Measurements from ENCODE around the gene SUGP1. TPM values are rescaled to one million over a fixed set of nuclear protein-coding genes. Genes with fewer than 3 reads are reported as not detected.

The SUGP1 gene
- polyA plus RNA-seq, 1 of the 3 experiments (the other 2 are of a cell fraction) = 43.2 TPM

GRCh38 chr19:19259741-19260140, 60.6 kb downstream of the SUGP1 start:
- Histone ChIP-seq H3K27ac (ENCODE audit: low read depth in 2 of 2, low read length in 1 of 2) (no peak overlapping the region), H3K4me1 (ENCODE audit: control insufficient read depth in 1 of 2, insufficient read depth in 2 of 2, low read depth in 1 of 2, low read length in 1 of 2) (no peaks in the 10 kb centered on the region; a peak in 1 of 4 replicates), H3K36me3 (replicated peaks in 1 of 2; ENCODE audit: control insufficient read depth in 1 of 2, insufficient read depth in 2 of 2, low read length in 1 of 2) (no peaks in the 10 kb centered on the region), H3K4me2 (no peak overlapping the region), H3K4me3 (ENCODE audit: low read depth in 2 of 2, low read length in 1 of 2) (no peak overlapping the region), H3K9me3 (no peaks in the 10 kb centered on the region), H3K9me2 (no peaks in the 10 kb centered on the region), H3K9ac (no peak overlapping the region), H4K20me1 (ENCODE audit: insufficient read depth) (no peaks in the 10 kb centered on the region), H3F3A (replicated peaks; ENCODE audit: insufficient read depth) (no peaks in the 10 kb centered on the region), H3K27me3 (ENCODE audit: insufficient read depth) (peaks cover 12% of the 10 kb centered on the region; the same call in 1 of the 2 replicates), H3K79me2 (ENCODE audit: insufficient read depth) (no peaks in the 10 kb centered on the region), H2AFZ (ENCODE audit: low read depth) (no peak overlapping the region)
- CTCF ChIA-PET = interaction anchor here (1.0 to 1.2 kb wide), 2 partner anchors 11 to 83 kb away, joined by 3 read pairs; no protein-coding TSS in a partner anchor
- DNase-seq = peak; percentile 80
- POLR2A ChIA-PET = no interaction called here
- WGBS (ENCODE audit: low lambda C conversion rate) = 100% methylated on average over 2 of the region's 2 CpGs
- TF ChIP-seq SMC3 (IDR thresholded peaks at IDR 0.05; ENCODE audit: low read depth, low read length) (no peak), NFIC (IDR thresholded peaks at IDR 0.05; ENCODE audit: borderline replicate concordance) (no peak), CHD2 (IDR thresholded peaks at IDR 0.05; ENCODE audit: low read length, partially characterized antibody) (no peak), EZH2phosphoT487 (IDR thresholded peaks at IDR 0.05; ENCODE audit: borderline replicate concordance, low read depth) (no peak), GATA2 (CRISPR knock-in tag; IDR thresholded peaks at IDR 0.05) (no peak), RFX5 (IDR thresholded peaks at IDR 0.05; ENCODE audit: low read length) (peak; percentile 95), RCOR1 (IDR thresholded peaks at IDR 0.05; ENCODE audit: low read length) (no peak)
- TF ChIP-seq, protein P1, sequence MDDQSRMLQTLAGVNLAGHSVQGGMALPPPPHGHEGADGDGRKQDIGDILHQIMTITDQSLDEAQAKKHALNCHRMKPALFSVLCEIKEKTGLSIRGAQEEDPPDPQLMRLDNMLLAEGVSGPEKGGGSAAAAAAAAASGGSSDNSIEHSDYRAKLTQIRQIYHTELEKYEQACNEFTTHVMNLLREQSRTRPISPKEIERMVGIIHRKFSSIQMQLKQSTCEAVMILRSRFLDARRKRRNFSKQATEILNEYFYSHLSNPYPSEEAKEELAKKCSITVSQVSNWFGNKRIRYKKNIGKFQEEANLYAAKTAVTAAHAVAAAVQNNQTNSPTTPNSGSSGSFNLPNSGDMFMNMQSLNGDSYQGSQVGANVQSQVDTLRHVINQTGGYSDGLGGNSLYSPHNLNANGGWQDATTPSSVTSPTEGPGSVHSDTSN (IDR thresholded peaks at IDR 0.05) = no peak
- TF ChIP-seq, protein P2, sequence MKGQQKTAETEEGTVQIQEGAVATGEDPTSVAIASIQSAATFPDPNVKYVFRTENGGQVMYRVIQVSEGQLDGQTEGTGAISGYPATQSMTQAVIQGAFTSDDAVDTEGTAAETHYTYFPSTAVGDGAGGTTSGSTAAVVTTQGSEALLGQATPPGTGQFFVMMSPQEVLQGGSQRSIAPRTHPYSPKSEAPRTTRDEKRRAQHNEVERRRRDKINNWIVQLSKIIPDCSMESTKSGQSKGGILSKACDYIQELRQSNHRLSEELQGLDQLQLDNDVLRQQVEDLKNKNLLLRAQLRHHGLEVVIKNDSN (IDR thresholded peaks at IDR 0.05; ENCODE audit: borderline replicate concordance, low read depth) = peak; percentile 80
- TF ChIP-seq, protein P3, sequence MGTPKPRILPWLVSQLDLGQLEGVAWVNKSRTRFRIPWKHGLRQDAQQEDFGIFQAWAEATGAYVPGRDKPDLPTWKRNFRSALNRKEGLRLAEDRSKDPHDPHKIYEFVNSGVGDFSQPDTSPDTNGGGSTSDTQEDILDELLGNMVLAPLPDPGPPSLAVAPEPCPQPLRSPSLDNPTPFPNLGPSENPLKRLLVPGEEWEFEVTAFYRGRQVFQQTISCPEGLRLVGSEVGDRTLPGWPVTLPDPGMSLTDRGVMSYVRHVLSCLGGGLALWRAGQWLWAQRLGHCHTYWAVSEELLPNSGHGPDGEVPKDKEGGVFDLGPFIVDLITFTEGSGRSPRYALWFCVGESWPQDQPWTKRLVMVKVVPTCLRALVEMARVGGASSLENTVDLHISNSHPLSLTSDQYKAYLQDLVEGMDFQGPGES (IDR thresholded peaks at IDR 0.05; ENCODE audit: low read depth, low read length) = no peak

GRCh38 chr19:19258589-19259338, 61.5 kb downstream of the SUGP1 start:
- H2AFZ ChIP-seq (ENCODE audit: low read depth) = no peak overlapping the region
- CTCF ChIA-PET = interaction anchor here (1.2 kb wide), 1 partner anchor 12 kb away, joined by 3 read pairs; no protein-coding TSS in a partner anchor
- TF ChIP-seq, protein P4, sequence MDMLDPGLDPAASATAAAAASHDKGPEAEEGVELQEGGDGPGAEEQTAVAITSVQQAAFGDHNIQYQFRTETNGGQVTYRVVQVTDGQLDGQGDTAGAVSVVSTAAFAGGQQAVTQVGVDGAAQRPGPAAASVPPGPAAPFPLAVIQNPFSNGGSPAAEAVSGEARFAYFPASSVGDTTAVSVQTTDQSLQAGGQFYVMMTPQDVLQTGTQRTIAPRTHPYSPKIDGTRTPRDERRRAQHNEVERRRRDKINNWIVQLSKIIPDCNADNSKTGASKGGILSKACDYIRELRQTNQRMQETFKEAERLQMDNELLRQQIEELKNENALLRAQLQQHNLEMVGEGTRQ (IDR thresholded peaks at IDR 0.05; ENCODE audit: borderline replicate concordance, low read depth, low read length) = no peak
- TF ChIP-seq NFIC (IDR thresholded peaks at IDR 0.05; ENCODE audit: borderline replicate concordance) (no peak), YY1 (IDR thresholded peaks at IDR 0.05; ENCODE audit: low read depth) (no peak), TEAD4 (IDR thresholded peaks at IDR 0.05; ENCODE audit: borderline replicate concordance, insufficient read depth) (no peak), TAF1 (IDR thresholded peaks at IDR 0.05; ENCODE audit: borderline replicate concordance, low read depth, low read length) (no peak), EP300 (IDR thresholded peaks at IDR 0.05; ENCODE audit: borderline replicate concordance in 1 of 2, low read depth in 1 of 2, low read length in 1 of 2) (no peak), RAD21 (IDR thresholded peaks at IDR 0.05; ENCODE audit: low read length) (no peak)
- TF ChIP-seq, protein P5, sequence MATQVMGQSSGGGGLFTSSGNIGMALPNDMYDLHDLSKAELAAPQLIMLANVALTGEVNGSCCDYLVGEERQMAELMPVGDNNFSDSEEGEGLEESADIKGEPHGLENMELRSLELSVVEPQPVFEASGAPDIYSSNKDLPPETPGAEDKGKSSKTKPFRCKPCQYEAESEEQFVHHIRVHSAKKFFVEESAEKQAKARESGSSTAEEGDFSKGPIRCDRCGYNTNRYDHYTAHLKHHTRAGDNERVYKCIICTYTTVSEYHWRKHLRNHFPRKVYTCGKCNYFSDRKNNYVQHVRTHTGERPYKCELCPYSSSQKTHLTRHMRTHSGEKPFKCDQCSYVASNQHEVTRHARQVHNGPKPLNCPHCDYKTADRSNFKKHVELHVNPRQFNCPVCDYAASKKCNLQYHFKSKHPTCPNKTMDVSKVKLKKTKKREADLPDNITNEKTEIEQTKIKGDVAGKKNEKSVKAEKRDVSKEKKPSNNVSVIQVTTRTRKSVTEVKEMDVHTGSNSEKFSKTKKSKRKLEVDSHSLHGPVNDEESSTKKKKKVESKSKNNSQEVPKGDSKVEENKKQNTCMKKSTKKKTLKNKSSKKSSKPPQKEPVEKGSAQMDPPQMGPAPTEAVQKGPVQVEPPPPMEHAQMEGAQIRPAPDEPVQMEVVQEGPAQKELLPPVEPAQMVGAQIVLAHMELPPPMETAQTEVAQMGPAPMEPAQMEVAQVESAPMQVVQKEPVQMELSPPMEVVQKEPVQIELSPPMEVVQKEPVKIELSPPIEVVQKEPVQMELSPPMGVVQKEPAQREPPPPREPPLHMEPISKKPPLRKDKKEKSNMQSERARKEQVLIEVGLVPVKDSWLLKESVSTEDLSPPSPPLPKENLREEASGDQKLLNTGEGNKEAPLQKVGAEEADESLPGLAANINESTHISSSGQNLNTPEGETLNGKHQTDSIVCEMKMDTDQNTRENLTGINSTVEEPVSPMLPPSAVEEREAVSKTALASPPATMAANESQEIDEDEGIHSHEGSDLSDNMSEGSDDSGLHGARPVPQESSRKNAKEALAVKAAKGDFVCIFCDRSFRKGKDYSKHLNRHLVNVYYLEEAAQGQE (IDR thresholded peaks at IDR 0.05; ENCODE audit: low read depth, low read length) = no peak
- TF ChIP-seq, protein P6, sequence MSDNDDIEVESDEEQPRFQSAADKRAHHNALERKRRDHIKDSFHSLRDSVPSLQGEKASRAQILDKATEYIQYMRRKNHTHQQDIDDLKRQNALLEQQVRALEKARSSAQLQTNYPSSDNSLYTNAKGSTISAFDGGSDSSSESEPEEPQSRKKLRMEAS (IDR thresholded peaks at IDR 0.05; ENCODE audit: low read depth) = no peak

More at GRCh38 chr19:19258589-19259338, 61.5 kb downstream of the SUGP1 start:
- Histone ChIP-seq H3F3A (replicated peaks; ENCODE audit: insufficient read depth) (no peaks in the 10 kb centered on the region), H3K36me3 (replicated peaks in 1 of 2; ENCODE audit: control insufficient read depth in 1 of 2, insufficient read depth in 2 of 2, low read length in 1 of 2) (no peaks in the 10 kb centered on the region), H3K27ac (ENCODE audit: low read depth in 2 of 2, low read length in 1 of 2) (no peak overlapping the region), H3K4me3 (ENCODE audit: low read depth in 2 of 2, low read length in 1 of 2) (no peak overlapping the region), H3K27me3 (ENCODE audit: insufficient read depth) (peaks cover 12% of the 10 kb centered on the region; the same call in 1 of the 2 replicates), H3K4me1 (ENCODE audit: control insufficient read depth in 1 of 2, insufficient read depth in 2 of 2, low read depth in 1 of 2, low read length in 1 of 2) (no peaks in the 10 kb centered on the region; a peak in 1 of 4 replicates), H3K9ac (no peak overlapping the region), H3K9me2 (no peaks in the 10 kb centered on the region), H3K79me2 (ENCODE audit: insufficient read depth) (no peaks in the 10 kb centered on the region), H3K4me2 (no peak overlapping the region), H3K9me3 (no peaks in the 10 kb centered on the region), H4K20me1 (ENCODE audit: insufficient read depth) (no peaks in the 10 kb centered on the region)
- no peak for DNase-seq
- POLR2A ChIA-PET = no interaction called here
- WGBS (ENCODE audit: low lambda C conversion rate) = 72% methylated on average over 12 of the region's 41 CpGs
